HepG2 (cell line): ENCODE results near the gene CCDC97. TPM values are rescaled to one million over a fixed set of nuclear protein-coding genes. Genes with fewer than 3 reads are reported as not detected.

ENCODE experiments used
- HNF1A ChIP-seq, 2 experiments: sonication (generic) in 1 of 2; formaldehyde crosslinking in 1 of 2; IDR thresholded peaks; 2 replicates each; pipeline versions ENCODE4 v1.4.0 to v1.6.1; 2016 to 2020; ENCODE audit warnings: borderline replicate concordance in 1 of 2, low read depth in 1 of 2, mild to moderate bottlenecking in 1 of 2, missing genetic modification reagents in 1 of 2
- KLF11 ChIP-seq: IDR thresholded peaks from 2 replicates; pipeline ENCODE4 v1.6.1; 2016; ENCODE audit warnings: missing compliant biosample characterization
- MTF1 ChIP-seq: sonication (generic); formaldehyde crosslinking; IDR thresholded peaks from 2 replicates; pipeline ENCODE4 v1.5.0; 2020; ENCODE audit warnings: missing genetic modification reagents
- MYNN ChIP-seq: sonication (generic); formaldehyde crosslinking; IDR thresholded peaks from 2 replicates; pipeline ENCODE4 v1.4.0; 2020; ENCODE audit warnings: mild to moderate bottlenecking, low read depth, missing genetic modification reagents
- PLRG1 ChIP-seq: fragments of 450-650 bp; conservative IDR thresholded peaks from 2 replicates; pipeline ENCODE4 v1.6.1; 2016
- REL ChIP-seq: sonication (generic); formaldehyde crosslinking; conservative IDR thresholded peaks from 2 replicates; pipeline ENCODE4 v1.8.0; 2022; ENCODE audit warnings: mild to moderate bottlenecking, missing genetic modification reagents, moderate library complexity
- SIX4 ChIP-seq: sonication (generic); formaldehyde crosslinking; IDR thresholded peaks from 2 replicates; pipeline ENCODE4 v1.4.0; 2020; ENCODE audit warnings: missing genetic modification reagents
- SNRNP70 ChIP-seq: fragments of 200-400 bp; formaldehyde crosslinking; IDR thresholded peaks from 2 replicates; pipeline ENCODE4 v1.6.1; 2017; ENCODE audit warnings: mild to moderate bottlenecking, low read depth, low read length, moderate library complexity
- SSRP1 ChIP-seq: IDR thresholded peaks from 2 replicates; pipeline ENCODE4 v1.6.1; 2016; ENCODE audit warnings: control low read depth
- U2AF2 ChIP-seq: fragments of 200-400 bp; formaldehyde crosslinking; IDR thresholded peaks from 2 replicates; pipeline ENCODE4 v1.6.1; 2017; ENCODE audit warnings: low read depth, mild to moderate bottlenecking, low read length
- ZHX2 ChIP-seq, 2 experiments: sonication (generic) in 1 of 2; formaldehyde crosslinking in 1 of 2; IDR thresholded peaks; 2 replicates each; pipeline versions ENCODE4 v1.6.1 to v1.9.0; 2014 to 2022; ENCODE audit warnings: antibody characterized with exemption in 1 of 2, borderline replicate concordance in 1 of 2, inconsistent platforms in 1 of 2, low read depth in 1 of 2, missing genetic modification reagents in 1 of 2
- ZNF280D ChIP-seq: sonication (generic); formaldehyde crosslinking; IDR thresholded peaks from 2 replicates; pipeline ENCODE4 v1.5.1; 2020; ENCODE audit warnings: mild to moderate bottlenecking, missing genetic modification reagents
- ZNF34 ChIP-seq: sonication (generic); formaldehyde crosslinking; IDR thresholded peaks from 2 replicates; pipeline ENCODE4 v1.4.0; 2020; ENCODE audit warnings: mild to moderate bottlenecking, missing genetic modification reagents, borderline replicate concordance
- ZNF556 ChIP-seq: sonication (generic); formaldehyde crosslinking; IDR thresholded peaks from 2 replicates; pipeline ENCODE4 v1.4.0; 2020; ENCODE audit warnings: mild to moderate bottlenecking, missing genetic modification reagents, borderline replicate concordance
- ZNF7 ChIP-seq: IDR thresholded peaks from 2 replicates; pipeline ENCODE4 v1.6.1; 2016; ENCODE audit warnings: missing biosample characterization, missing genetic modification reagents
- ZNF839 ChIP-seq: sonication (generic); formaldehyde crosslinking; IDR thresholded peaks from 2 replicates; pipeline ENCODE4 v1.4.0; 2020; ENCODE audit warnings: missing genetic modification reagents, mild to moderate bottlenecking, borderline replicate concordance
- polyA plus RNA-seq, 8 experiments: library from polyadenylated mRNA; depleted of rRNA in 3 of 8; stranded (reverse) in 7 of 8; unstranded in 1 of 8; fragments of >200 nt; fragmentation: Illumina TruSeq in 4 of 8; extraction: Trizol in 4 of 8; gene quantifications; 2 replicates each; pipeline versions ENCODE4 v1.2.1 to v1.2.3, GENCODE V29; 2011 to 2016; ENCODE audit warnings: low read depth in 4 of 8, missing spikeins in 1 of 8, mixed read lengths in 1 of 8; ENCODE audit not compliant: insufficient read depth in 1 of 8
- total RNA-seq, 5 experiments: library from RNA; depleted of rRNA; stranded (reverse); fragments of >200 nt; fragmentation: Illumina TruSeq; extraction: Trizol; gene quantifications; 2 replicates each; pipeline ENCODE4 v1.2.3, GENCODE V29; 2016; ENCODE audit warnings: low read depth in 1 of 5

Gene CCDC97
- total and polyA plus RNA-seq, 2 of the 13 experiments (the other 11 are each of a cell fraction or from before 2014, with no cell fraction given): 6.2 to 7.3 TPM

GRCh38 chr19:41323430-41324125 is 13.6 kb downstream of the CCDC97 start (continued):
- TF ChIP-seq ZNF34 (CRISPR knock-in tag) (no peak), ZNF556 (CRISPR knock-in tag) (no peak), ZHX2 (IDR thresholded peaks at IDR 0.05; ENCODE audit: low read depth) (no peak), ZHX2 (CRISPR knock-in tag; IDR thresholded peaks at IDR 0.05; ENCODE audit: borderline replicate concordance) (no peak), MTF1 (CRISPR knock-in tag) (no peak), KLF11 (CRISPR knock-in tag) (no peak), SIX4 (CRISPR knock-in tag) (no peak), MYNN (CRISPR knock-in tag) (no peak), PLRG1 (no peak), ZNF7 (CRISPR knock-in tag) (no peak), SNRNP70 (no peak), HNF1A (IDR thresholded peaks at IDR 0.05; ENCODE audit: low read depth) (no peak), HNF1A (CRISPR knock-in tag; IDR thresholded peaks at IDR 0.05; ENCODE audit: borderline replicate concordance) (peak; percentile 51; the same call in 1 of the 2 replicates), REL (CRISPR knock-in tag) (no peak), ZNF839 (CRISPR knock-in tag) (no peak), U2AF2 (no peak), ZNF280D (CRISPR knock-in tag) (no peak; the same call in 1 of the 2 replicates), SSRP1 (CRISPR knock-in tag) (no peak)
